ENCODE data around the gene SLC13A3. TPM values are rescaled to one million over a fixed set of nuclear protein-coding genes. Genes with fewer than 3 reads are reported as not detected.

The SLC13A3 gene
- total RNA-seq, 1 experiment from 2014 or later: not detected

- intact Hi-C loops (cut with micrococcal nuclease; ENCODE audit: unreplicated experiment): no loop called here
- no peaks in the 10 kb centered on the region for H3K9me3 Mint-ChIP-seq (ENCODE audit: low read depth, unreplicated experiment)
- CTCF ChIA-PET: no interaction called here
- no peak overlapping the region for H3K4me3 Mint-ChIP-seq (ENCODE audit: low read depth, unreplicated experiment)
- peaks cover 5% of the 10 kb centered on the region for H3K36me3 Mint-ChIP-seq (ENCODE audit: insufficient read depth, unreplicated experiment)
- no peak for DNase-seq
- H3K4me1 Mint-ChIP-seq (ENCODE audit: low read depth, unreplicated experiment): peaks cover 48% of the 10 kb centered on the region
- BruUV-seq (replicated peaks): no TSS peak
- no peak for TF ChIP-seq CTCF (IDR thresholded peaks at IDR 0.05; ENCODE audit: unreplicated experiment)
- H3K27ac Mint-ChIP-seq (ENCODE audit: unreplicated experiment): no peak overlapping the region
- H3K27me3 Mint-ChIP-seq (ENCODE audit: unreplicated experiment): no peaks in the 10 kb centered on the region
These were observed 13.7 kb downstream of the SLC13A3 start for GRCh38 chr20:46637427-46638133.

GRCh38 chr20:46637020-46637419 is 14.2 kb downstream of the SLC13A3 start:
- BruUV-seq (replicated peaks): no TSS peak
- Mint-ChIP-seq H3K36me3 (ENCODE audit: insufficient read depth, unreplicated experiment) (peaks cover 5% of the 10 kb centered on the region), H3K4me1 (ENCODE audit: low read depth, unreplicated experiment) (peaks cover 53% of the 10 kb centered on the region), H3K27me3 (ENCODE audit: unreplicated experiment) (no peaks in the 10 kb centered on the region), H3K27ac (ENCODE audit: unreplicated experiment) (no peak overlapping the region), H3K9me3 (ENCODE audit: low read depth, unreplicated experiment) (no peaks in the 10 kb centered on the region), H3K4me3 (ENCODE audit: low read depth, unreplicated experiment) (no peak overlapping the region)
- no peak for DNase-seq
- CTCF ChIA-PET: interaction anchor here (1.7 kb wide), 1 partner anchor 44 kb away, joined by 3 read pairs; no protein-coding TSS in a partner anchor
- TF ChIP-seq CTCF (IDR thresholded peaks at IDR 0.05; ENCODE audit: unreplicated experiment): no peak
- intact Hi-C loops (cut with micrococcal nuclease; ENCODE audit: unreplicated experiment): no loop called here

DNA sequence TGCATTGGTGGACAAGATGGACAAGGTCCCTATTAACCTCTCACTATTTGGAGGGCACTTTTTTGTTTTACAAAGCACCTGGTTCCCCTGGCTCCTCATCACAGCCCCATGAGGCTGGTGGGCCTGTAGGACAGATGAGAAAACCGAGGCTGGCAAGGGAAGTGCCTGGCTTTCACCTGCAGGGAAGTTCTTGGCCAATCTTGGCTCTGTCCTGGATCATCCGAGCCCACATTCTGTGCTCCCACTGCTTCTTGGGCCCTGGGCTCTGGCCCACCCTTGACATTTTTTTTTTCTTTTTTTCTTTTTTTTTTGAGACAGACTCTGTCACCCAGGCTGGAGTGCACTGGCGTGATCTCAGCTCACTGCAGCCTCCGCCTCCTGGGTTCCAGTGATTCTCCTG is 14.7 kb downstream of the SLC13A3 start:
- Mint-ChIP-seq H3K4me3 (ENCODE audit: low read depth, unreplicated experiment) (no peak overlapping the region), H3K9me3 (ENCODE audit: low read depth, unreplicated experiment) (no peaks in the 10 kb centered on the region), H3K27me3 (ENCODE audit: unreplicated experiment) (no peaks in the 10 kb centered on the region), H3K36me3 (ENCODE audit: insufficient read depth, unreplicated experiment) (peaks cover 10% of the 10 kb centered on the region), H3K4me1 (ENCODE audit: low read depth, unreplicated experiment) (peaks cover 58% of the 10 kb centered on the region), H3K27ac (ENCODE audit: unreplicated experiment) (peak overlapping the region; percentile 69)
- DNase-seq: no peak
- BruUV-seq (replicated peaks): no TSS peak
- intact Hi-C loops (cut with micrococcal nuclease; ENCODE audit: unreplicated experiment): no loop called here
- CTCF ChIA-PET: interaction anchor here (1.7 kb wide), 1 partner anchor 45 kb away, joined by 3 read pairs; no protein-coding TSS in a partner anchor
- TF ChIP-seq CTCF (IDR thresholded peaks at IDR 0.05; ENCODE audit: unreplicated experiment): no peak

GRCh38 chr20:46635514-46636136 is 15.6 kb downstream of the SLC13A3 start:
- no peaks in the 10 kb centered on the region for H3K9me3 Mint-ChIP-seq (ENCODE audit: low read depth, unreplicated experiment)
- H3K36me3 Mint-ChIP-seq (ENCODE audit: insufficient read depth, unreplicated experiment): peaks cover 13% of the 10 kb centered on the region
- intact Hi-C loops (cut with micrococcal nuclease; ENCODE audit: unreplicated experiment): no loop called here
- no peak overlapping the region for H3K4me3 Mint-ChIP-seq (ENCODE audit: low read depth, unreplicated experiment)
- peak overlapping the region; percentile 69 for H3K27ac Mint-ChIP-seq (ENCODE audit: unreplicated experiment)
- H3K4me1 Mint-ChIP-seq (ENCODE audit: low read depth, unreplicated experiment): peaks cover 67% of the 10 kb centered on the region
- no TSS peak for BruUV-seq (replicated peaks)
- CTCF ChIA-PET: interaction anchor here (1.7 kb wide), 1 partner anchor 45 kb away, joined by 3 read pairs; no protein-coding TSS in a partner anchor
- TF ChIP-seq CTCF (IDR thresholded peaks at IDR 0.05; ENCODE audit: unreplicated experiment): no peak
- H3K27me3 Mint-ChIP-seq (ENCODE audit: unreplicated experiment): no peaks in the 10 kb centered on the region
- DNase-seq: peak; percentile 56
